ENCODE measurements around the gene NEDD8. TPM values are rescaled to one million over a fixed set of nuclear protein-coding genes. Genes with fewer than 3 reads are reported as not detected.
"Not testable (repeated sequence)": the region's sequence is repeated elsewhere in the genome, so short reads cannot be mapped to it uniquely, and the experiment has no call there.

The NEDD8 gene
- total RNA-seq, 1 experiment from 2014 or later = 214 TPM

DNA sequence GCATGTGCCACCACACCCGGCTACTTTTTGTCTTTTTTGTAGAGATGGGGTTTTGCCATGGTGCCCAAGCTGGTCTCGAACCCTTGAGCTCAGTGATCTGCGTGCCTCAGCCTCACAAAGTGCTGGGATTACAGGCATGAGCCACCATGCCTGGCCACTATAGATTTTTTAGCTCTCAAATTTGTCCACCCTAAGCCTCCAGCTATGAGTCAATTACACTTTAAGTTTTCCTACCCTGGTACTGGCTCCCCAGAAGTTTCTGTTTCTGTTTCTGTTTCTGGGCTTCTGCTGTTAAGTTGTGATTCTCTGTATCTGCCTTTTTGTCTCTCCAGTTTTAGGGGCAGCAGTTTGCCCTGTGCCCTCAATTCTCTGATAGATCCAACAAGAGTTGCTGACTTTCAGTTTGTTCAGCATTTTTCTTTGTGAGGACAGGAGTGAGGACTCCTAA lies 14.6 kb upstream of the NEDD8 start:
- no peak overlapping the region for H2BK15ac ChIP-seq (ENCODE audit: low read depth, low read length)
- no peak overlapping the region; a peak in 1 of 7 replicates for H3K27ac Mint-ChIP-seq
- no peak overlapping the region for H2AK5ac ChIP-seq (ENCODE audit: insufficient read length, low read length)
- H3K4me2 ChIP-seq (ENCODE audit: insufficient read depth, insufficient read length, low read length) = no peak overlapping the region
- no peaks in the 10 kb centered on the region for H3K4me1 ChIP-seq (ENCODE audit: insufficient read depth, low read length)
- H4K91ac ChIP-seq (ENCODE audit: insufficient read length, low read depth, low read length) = no peak overlapping the region
- no peak overlapping the region for H4K5ac ChIP-seq (ENCODE audit: insufficient read length, low read depth, low read length)
- peaks cover 8% of the 10 kb centered on the region; the same call in 1 of the 2 replicates for H3K27me3 Mint-ChIP-seq (ENCODE audit: low read depth)
- no peaks in the 10 kb centered on the region for H4K20me1 ChIP-seq (ENCODE audit: control insufficient read depth, insufficient read depth, insufficient read length)
- no peaks in the 10 kb centered on the region for H3K9me3 ChIP-seq (ENCODE audit: control insufficient read depth, low read depth, low read length)
- no peak overlapping the region for H2BK5ac ChIP-seq (ENCODE audit: insufficient read length, low read length)
- peaks cover 3% of the 10 kb centered on the region for H3K23me2 ChIP-seq (ENCODE audit: insufficient read length, low read depth, low read length, poor library complexity, severe bottlenecking)
- no peak overlapping the region for H2BK120ac ChIP-seq (ENCODE audit: low read depth, low read length, poor library complexity, severe bottlenecking)
- H3K4me1 Mint-ChIP-seq = peaks cover 9% of the 10 kb centered on the region in 2 experiments
- H3K79me1 ChIP-seq (ENCODE audit: insufficient read depth, low read depth, low read length, poor library complexity, severe bottlenecking) = no peaks in the 10 kb centered on the region
- H2BK12ac ChIP-seq (ENCODE audit: insufficient read length, low read depth, low read length) = no peak overlapping the region
- no peak for TF ChIP-seq CTCF (conservative IDR thresholded peaks at IDR 0.05)
- no peak overlapping the region for H2AFZ ChIP-seq (ENCODE audit: low read length)
- H3T11ph ChIP-seq (ENCODE audit: low read length) = no peak overlapping the region
- H3K4ac ChIP-seq (ENCODE audit: low read depth, low read length) = no peak overlapping the region
- WGBS (ENCODE audit: extremely low coverage, insufficient read length, low lambda C conversion rate) = no CpG with 5 or more reads among the region's 3 CpGs
- no peak overlapping the region for H3K27ac ChIP-seq (ENCODE audit: insufficient read length, low read depth, low read length)
- no peak for DNase-seq
- no peak overlapping the region for H4K8ac ChIP-seq (replicated peaks; ENCODE audit: insufficient read length, low read depth, low read length)
- no peak overlapping the region for H3K18ac ChIP-seq (ENCODE audit: insufficient read length, low read depth, low read length)
- H2BK20ac ChIP-seq (ENCODE audit: low read depth, low read length, poor library complexity, severe bottlenecking) = no peak overlapping the region
- no peaks in the 10 kb centered on the region; a peak in 2 of 7 replicates for H3K36me3 Mint-ChIP-seq (ENCODE audit: insufficient read depth in 1 of 3, low read depth in 3 of 3)
- no peaks in the 10 kb centered on the region for H3K9me3 Mint-ChIP-seq
- no peak overlapping the region for H3K14ac ChIP-seq (ENCODE audit: insufficient read depth, low read length)
- no peaks in the 10 kb centered on the region for H3K79me2 ChIP-seq (ENCODE audit: insufficient read depth, low read length)
- H3K27me3 ChIP-seq (ENCODE audit: insufficient read depth, low read length) = no peaks in the 10 kb centered on the region
- H3K56ac ChIP-seq (ENCODE audit: insufficient read length, low read depth, low read length) = no peak overlapping the region
- no peak overlapping the region for H3K9ac ChIP-seq (ENCODE audit: extremely low read depth, insufficient read length, low read length)
- no peak overlapping the region for H3K23ac ChIP-seq (ENCODE audit: insufficient read length, low read depth, low read length)
- H3K4me3 Mint-ChIP-seq = no peak overlapping the region

- H4K91ac ChIP-seq (ENCODE audit: insufficient read length, low read depth, low read length); H3K14ac ChIP-seq (ENCODE audit: insufficient read depth, low read length); H3K4ac ChIP-seq (ENCODE audit: low read depth, low read length); H3K4me1 ChIP-seq (ENCODE audit: insufficient read depth, low read length); H3K27ac ChIP-seq (ENCODE audit: insufficient read length, low read depth, low read length); H3T11ph ChIP-seq (ENCODE audit: low read length); H3K27me3 ChIP-seq (ENCODE audit: insufficient read depth, low read length); H2BK12ac ChIP-seq (ENCODE audit: insufficient read length, low read depth, low read length); H3K9me3 ChIP-seq (ENCODE audit: control insufficient read depth, low read depth, low read length); H3K4me2 ChIP-seq (ENCODE audit: insufficient read depth, insufficient read length, low read length); H3K9me3 Mint-ChIP-seq; H3K9ac ChIP-seq (ENCODE audit: extremely low read depth, insufficient read length, low read length); H2AK5ac ChIP-seq (ENCODE audit: insufficient read length, low read length); H4K5ac ChIP-seq (ENCODE audit: insufficient read length, low read depth, low read length); H2BK20ac ChIP-seq (ENCODE audit: low read depth, low read length, poor library complexity, severe bottlenecking); H3K79me1 ChIP-seq (ENCODE audit: insufficient read depth, low read depth, low read length, poor library complexity, severe bottlenecking); DNase-seq; H3K79me2 ChIP-seq (ENCODE audit: insufficient read depth, low read length); H3K18ac ChIP-seq (ENCODE audit: insufficient read length, low read depth, low read length); H4K8ac ChIP-seq (replicated peaks; ENCODE audit: insufficient read length, low read depth, low read length); H3K23ac ChIP-seq (ENCODE audit: insufficient read length, low read depth, low read length); H2BK5ac ChIP-seq (ENCODE audit: insufficient read length, low read length); H3K27ac Mint-ChIP-seq; H2BK120ac ChIP-seq (ENCODE audit: low read depth, low read length, poor library complexity, severe bottlenecking); H3K56ac ChIP-seq (ENCODE audit: insufficient read length, low read depth, low read length); H4K20me1 ChIP-seq (ENCODE audit: control insufficient read depth, insufficient read depth, insufficient read length); H3K27me3 Mint-ChIP-seq (ENCODE audit: low read depth); H3K23me2 ChIP-seq (ENCODE audit: insufficient read length, low read depth, low read length, poor library complexity, severe bottlenecking); H2BK15ac ChIP-seq (ENCODE audit: low read depth, low read length); H3K4me3 Mint-ChIP-seq; H2AFZ ChIP-seq (ENCODE audit: low read length); H3K36me3 Mint-ChIP-seq (ENCODE audit: insufficient read depth in 1 of 3, low read depth in 3 of 3): not testable (repeated sequence)
- no CpG with 5 or more reads among the region's 11 CpGs for WGBS (ENCODE audit: extremely low coverage, insufficient read length, low lambda C conversion rate)
- H3K4me1 Mint-ChIP-seq = peaks cover 11 to 12% of the 10 kb centered on the region in 2 experiments
These were observed 13.2 kb upstream of the NEDD8 start for GRCh38 chr14:24245350-24245749.
